ENCODE results near the gene CUTC. TPM values are rescaled to one million over a fixed set of nuclear protein-coding genes. Genes with fewer than 3 reads are reported as not detected.

Gene CUTC
- total RNA-seq, 1 donor from 2014 or later = 13.7 TPM

DNA sequence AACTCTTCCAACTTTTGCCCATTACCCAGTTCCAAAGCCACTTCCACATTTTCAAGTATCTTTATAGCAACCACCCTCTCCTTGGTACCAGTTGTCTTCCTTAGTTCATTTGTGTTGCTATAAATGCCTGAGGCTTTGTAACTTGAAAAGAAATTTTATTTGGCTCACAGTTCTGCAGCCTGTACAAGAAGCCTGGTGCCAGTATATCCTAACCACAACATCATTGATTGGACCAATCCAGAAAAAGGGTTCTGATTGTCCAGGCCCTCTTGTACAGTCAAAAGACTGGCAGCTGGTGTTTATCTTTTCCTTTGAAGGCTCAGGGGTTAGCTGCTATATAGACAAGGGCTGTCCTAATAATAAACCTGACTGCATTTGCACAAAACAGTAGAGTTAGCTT is 29.3 kb downstream of the CUTC start:
- H3K27me3 Mint-ChIP-seq (ENCODE audit: unreplicated experiment) = no peaks in the 10 kb centered on the region
- H3K36me3 Mint-ChIP-seq (ENCODE audit: low read depth, unreplicated experiment) = peaks cover 11% of the 10 kb centered on the region
- H3K4me1 Mint-ChIP-seq (ENCODE audit: unreplicated experiment) = no peaks in the 10 kb centered on the region
- no peak overlapping the region for H3K27ac Mint-ChIP-seq (ENCODE audit: unreplicated experiment)
- no peaks in the 10 kb centered on the region for H3K9me3 Mint-ChIP-seq (ENCODE audit: unreplicated experiment)
- DNase-seq (ENCODE audit: low spot score) = no peak
- no peak overlapping the region for H3K4me3 Mint-ChIP-seq (ENCODE audit: unreplicated experiment)
- TF ChIP-seq, protein P1, sequence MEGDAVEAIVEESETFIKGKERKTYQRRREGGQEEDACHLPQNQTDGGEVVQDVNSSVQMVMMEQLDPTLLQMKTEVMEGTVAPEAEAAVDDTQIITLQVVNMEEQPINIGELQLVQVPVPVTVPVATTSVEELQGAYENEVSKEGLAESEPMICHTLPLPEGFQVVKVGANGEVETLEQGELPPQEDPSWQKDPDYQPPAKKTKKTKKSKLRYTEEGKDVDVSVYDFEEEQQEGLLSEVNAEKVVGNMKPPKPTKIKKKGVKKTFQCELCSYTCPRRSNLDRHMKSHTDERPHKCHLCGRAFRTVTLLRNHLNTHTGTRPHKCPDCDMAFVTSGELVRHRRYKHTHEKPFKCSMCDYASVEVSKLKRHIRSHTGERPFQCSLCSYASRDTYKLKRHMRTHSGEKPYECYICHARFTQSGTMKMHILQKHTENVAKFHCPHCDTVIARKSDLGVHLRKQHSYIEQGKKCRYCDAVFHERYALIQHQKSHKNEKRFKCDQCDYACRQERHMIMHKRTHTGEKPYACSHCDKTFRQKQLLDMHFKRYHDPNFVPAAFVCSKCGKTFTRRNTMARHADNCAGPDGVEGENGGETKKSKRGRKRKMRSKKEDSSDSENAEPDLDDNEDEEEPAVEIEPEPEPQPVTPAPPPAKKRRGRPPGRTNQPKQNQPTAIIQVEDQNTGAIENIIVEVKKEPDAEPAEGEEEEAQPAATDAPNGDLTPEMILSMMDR (IDR thresholded peaks at IDR 0.05; ENCODE audit: unreplicated experiment) = no peak

DNA sequence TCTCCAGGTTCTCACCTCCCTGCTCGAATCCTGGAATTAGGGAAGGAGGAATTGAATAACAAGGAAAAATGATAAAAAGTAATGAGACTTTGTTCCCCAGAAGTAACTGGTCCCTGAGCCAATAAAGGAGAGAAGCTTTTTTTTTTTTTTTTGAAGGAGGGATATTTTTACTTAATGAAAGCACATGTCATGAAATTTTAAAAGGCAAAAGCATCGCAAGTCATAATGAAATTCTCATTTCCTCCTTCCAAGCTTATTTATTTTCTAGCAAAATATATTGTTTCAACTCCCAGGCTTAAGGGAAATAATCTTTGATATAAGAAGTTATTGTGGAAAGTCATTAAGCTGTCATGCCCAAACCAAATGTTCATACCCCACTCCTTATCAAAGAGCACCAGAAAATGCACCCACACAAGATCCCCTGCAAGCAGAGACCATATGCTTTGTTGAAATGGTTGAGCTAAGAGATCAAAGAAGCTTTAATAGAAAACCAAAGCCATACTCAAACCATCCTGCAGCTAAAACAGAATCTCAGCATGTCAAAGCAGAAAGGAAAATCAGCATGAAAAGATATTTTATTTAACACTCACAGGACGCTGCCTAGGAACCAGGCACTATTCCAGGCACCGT is 33.8 kb downstream of the CUTC start:
- Mint-ChIP-seq H3K27ac (ENCODE audit: unreplicated experiment) (no peak overlapping the region), H3K36me3 (ENCODE audit: low read depth, unreplicated experiment) (no peaks in the 10 kb centered on the region), H3K4me3 (ENCODE audit: unreplicated experiment) (no peak overlapping the region), H3K4me1 (ENCODE audit: unreplicated experiment) (peaks cover 2% of the 10 kb centered on the region), H3K27me3 (ENCODE audit: unreplicated experiment) (no peaks in the 10 kb centered on the region), H3K9me3 (ENCODE audit: unreplicated experiment) (no peaks in the 10 kb centered on the region)
- no peak for DNase-seq (ENCODE audit: low spot score)
- TF ChIP-seq, protein P1 (IDR thresholded peaks at IDR 0.05; ENCODE audit: unreplicated experiment) = no peak

DNA sequence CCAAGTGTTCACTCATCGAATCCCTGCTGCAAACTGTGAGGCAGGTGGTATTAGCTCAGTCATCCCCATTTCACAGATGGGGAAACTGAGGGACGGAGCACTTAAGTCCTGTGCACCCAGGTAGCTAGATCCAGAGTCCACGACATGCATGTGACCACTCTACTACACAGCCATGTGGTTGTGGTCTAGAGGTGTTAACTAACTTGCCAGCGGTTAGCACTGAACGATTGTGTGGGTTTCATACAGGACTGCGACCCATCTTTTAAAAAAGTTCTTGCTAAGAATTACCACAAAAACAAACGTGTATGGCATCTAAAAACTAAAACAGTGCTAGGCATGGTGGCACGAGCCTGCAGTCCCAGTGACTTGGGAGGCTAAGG is 34.3 kb downstream of the CUTC start:
- H3K36me3 Mint-ChIP-seq (ENCODE audit: low read depth, unreplicated experiment) = no peaks in the 10 kb centered on the region
- no peak overlapping the region for H3K4me3 Mint-ChIP-seq (ENCODE audit: unreplicated experiment)
- DNase-seq (ENCODE audit: low spot score) = no peak
- no peaks in the 10 kb centered on the region for H3K27me3 Mint-ChIP-seq (ENCODE audit: unreplicated experiment)
- TF ChIP-seq, protein P1 (IDR thresholded peaks at IDR 0.05; ENCODE audit: unreplicated experiment) = no peak
- peaks cover 2% of the 10 kb centered on the region for H3K4me1 Mint-ChIP-seq (ENCODE audit: unreplicated experiment)
- H3K27ac Mint-ChIP-seq (ENCODE audit: unreplicated experiment) = no peak overlapping the region
- H3K9me3 Mint-ChIP-seq (ENCODE audit: unreplicated experiment) = no peaks in the 10 kb centered on the region

DNA sequence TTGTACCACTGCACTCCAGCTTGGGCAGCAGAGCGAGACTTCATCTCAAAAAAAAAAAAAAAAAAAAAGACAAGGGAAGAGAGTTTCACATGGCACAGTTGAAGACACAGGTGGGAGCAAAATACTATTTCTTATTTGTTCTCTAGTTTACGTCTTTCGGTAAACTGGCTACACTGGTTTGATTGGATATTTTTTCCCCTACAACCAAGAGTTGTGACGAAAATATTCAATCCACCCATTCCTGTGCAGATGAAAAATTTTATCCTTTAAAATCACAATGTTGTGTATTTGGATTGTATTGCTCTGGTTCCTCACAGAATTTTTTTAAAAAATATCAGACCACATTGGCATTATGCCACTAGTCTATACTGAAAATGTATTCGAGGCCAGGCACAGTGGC is 35.9 kb downstream of the CUTC start:
- peaks cover 2% of the 10 kb centered on the region for H3K4me1 Mint-ChIP-seq (ENCODE audit: unreplicated experiment)
- no peaks in the 10 kb centered on the region for H3K9me3 Mint-ChIP-seq (ENCODE audit: unreplicated experiment)

DNA sequence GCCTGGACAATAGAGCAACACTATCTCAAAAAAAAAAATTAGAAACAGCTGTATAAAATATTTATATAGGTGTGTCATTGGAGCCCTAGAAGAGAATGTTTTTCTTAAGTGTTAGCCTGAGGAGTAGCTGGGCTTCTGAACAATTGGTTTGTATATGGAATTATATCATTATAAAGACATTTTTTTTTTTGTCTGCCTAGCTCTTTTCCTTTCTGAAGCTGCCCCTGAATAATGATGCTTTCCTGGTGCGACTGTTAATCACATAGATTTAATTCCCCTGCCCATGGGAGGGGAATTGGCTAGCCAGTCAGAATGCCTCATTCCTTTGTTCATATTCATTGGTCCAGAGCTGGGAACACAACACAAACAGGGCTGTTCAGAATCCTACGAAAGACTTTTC is 36.5 kb downstream of the CUTC start:
- H3K4me3 Mint-ChIP-seq (ENCODE audit: unreplicated experiment) = no peak overlapping the region
- peaks cover 2% of the 10 kb centered on the region for H3K4me1 Mint-ChIP-seq (ENCODE audit: unreplicated experiment)
- H3K27ac Mint-ChIP-seq (ENCODE audit: unreplicated experiment) = no peak overlapping the region
- H3K27me3 Mint-ChIP-seq (ENCODE audit: unreplicated experiment) = no peaks in the 10 kb centered on the region
- TF ChIP-seq, protein P1 (IDR thresholded peaks at IDR 0.05; ENCODE audit: unreplicated experiment) = no peak
- DNase-seq (ENCODE audit: low spot score) = no peak
- H3K36me3 Mint-ChIP-seq (ENCODE audit: low read depth, unreplicated experiment) = no peaks in the 10 kb centered on the region
- no peaks in the 10 kb centered on the region for H3K9me3 Mint-ChIP-seq (ENCODE audit: unreplicated experiment)

More for the DNA sequence above, 35.9 kb downstream of the CUTC start:
- TF ChIP-seq, protein P1 (IDR thresholded peaks at IDR 0.05; ENCODE audit: unreplicated experiment) = no peak
- Mint-ChIP-seq H3K27ac (ENCODE audit: unreplicated experiment) (no peak overlapping the region), H3K36me3 (ENCODE audit: low read depth, unreplicated experiment) (no peaks in the 10 kb centered on the region), H3K27me3 (ENCODE audit: unreplicated experiment) (no peaks in the 10 kb centered on the region), H3K4me3 (ENCODE audit: unreplicated experiment) (no peak overlapping the region)
- no peak for DNase-seq (ENCODE audit: low spot score)

Measured in endothelial cell (in vitro differentiated cells).